DND-41 (cell line): ENCODE results near the gene RASA2.

ENCODE experiments used
- EZH2 ChIP-seq: IDR thresholded peaks from 3 replicates; pipeline ENCODE4 v1.6.1; 2012; ENCODE audit warnings: borderline replicate concordance, low read depth, mild to moderate bottlenecking, moderate library complexity, low read length, inconsistent platforms; ENCODE audit not compliant: severe bottlenecking
- TF ChIP-seq, protein P1 (sequence below): IDR thresholded peaks from 2 replicates; pipeline ENCODE4 v1.5.1; 2012; ENCODE audit warnings: borderline replicate concordance, low read length, moderate library complexity, mild to moderate bottlenecking; ENCODE audit not compliant: poor library complexity, severe bottlenecking; ENCODE audit errors: extremely low read depth

DNA sequence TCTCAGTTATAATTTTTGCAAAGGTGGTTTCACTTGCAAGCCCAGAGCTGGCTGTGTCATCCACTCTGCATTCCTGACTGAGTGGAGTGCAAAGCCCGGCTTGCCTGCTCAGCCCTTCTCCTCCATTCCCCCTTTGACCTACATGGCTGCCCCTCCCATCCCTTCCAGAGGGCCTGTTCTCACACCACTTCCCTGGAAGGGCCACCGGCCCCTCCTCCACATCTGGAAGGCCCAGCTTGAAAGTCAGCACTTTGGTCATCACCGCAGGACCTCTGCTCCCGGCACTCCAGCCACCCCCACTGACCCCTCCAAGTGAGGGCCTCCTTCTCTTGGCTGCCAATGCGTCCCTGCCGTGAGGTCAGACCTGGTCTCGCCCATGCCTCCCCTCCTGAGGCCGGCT lies 177.2 kb downstream of the RASA2 start:
- TF ChIP-seq, protein P1, sequence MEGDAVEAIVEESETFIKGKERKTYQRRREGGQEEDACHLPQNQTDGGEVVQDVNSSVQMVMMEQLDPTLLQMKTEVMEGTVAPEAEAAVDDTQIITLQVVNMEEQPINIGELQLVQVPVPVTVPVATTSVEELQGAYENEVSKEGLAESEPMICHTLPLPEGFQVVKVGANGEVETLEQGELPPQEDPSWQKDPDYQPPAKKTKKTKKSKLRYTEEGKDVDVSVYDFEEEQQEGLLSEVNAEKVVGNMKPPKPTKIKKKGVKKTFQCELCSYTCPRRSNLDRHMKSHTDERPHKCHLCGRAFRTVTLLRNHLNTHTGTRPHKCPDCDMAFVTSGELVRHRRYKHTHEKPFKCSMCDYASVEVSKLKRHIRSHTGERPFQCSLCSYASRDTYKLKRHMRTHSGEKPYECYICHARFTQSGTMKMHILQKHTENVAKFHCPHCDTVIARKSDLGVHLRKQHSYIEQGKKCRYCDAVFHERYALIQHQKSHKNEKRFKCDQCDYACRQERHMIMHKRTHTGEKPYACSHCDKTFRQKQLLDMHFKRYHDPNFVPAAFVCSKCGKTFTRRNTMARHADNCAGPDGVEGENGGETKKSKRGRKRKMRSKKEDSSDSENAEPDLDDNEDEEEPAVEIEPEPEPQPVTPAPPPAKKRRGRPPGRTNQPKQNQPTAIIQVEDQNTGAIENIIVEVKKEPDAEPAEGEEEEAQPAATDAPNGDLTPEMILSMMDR, result no peak
- TF ChIP-seq EZH2, result no peak
